HG02610 (cell line): ENCODE results near the gene RNF126.
"Not testable (repeated sequence)": the region's sequence is repeated elsewhere in the genome, so short reads cannot be mapped to it uniquely, and the experiment has no call there.

Experiments
- ATAC-seq: cut with Tn5 transposase; IDR thresholded peaks from one replicate; pipeline ENCODE4 v1.9.1; 2021; ENCODE audit warnings: mild to moderate bottlenecking, moderate library complexity; ENCODE audit not compliant: unreplicated experiment

RNF126 gene

GRCh38 chr19:662962-663681 lies at the start of gene RNF126:
Gene RNF126 (minus strand): TSS chr19:663214. CDS start chr19:663121, 93 bp downstream.
- ATAC-seq: peak; percentile 50

- no peak for ATAC-seq
Measured at GRCh38 chr19:711254-711653, 48.2 kb upstream of the RNF126 start.

- ATAC-seq: no peak
Measured at GRCh38 chr19:710767-711166, 47.8 kb upstream of the RNF126 start.

GRCh38 chr19:709965-710571 lies 47.1 kb upstream of the RNF126 start:
- ATAC-seq: no peak

- no peak for ATAC-seq
Measured at GRCh38 chr19:709196-709964, 46.4 kb upstream of the RNF126 start.

GRCh38 chr19:708154-709143 lies 45.4 kb upstream of the RNF126 start, which contains the start of gene PALM:
Gene PALM (plus strand): TSS chr19:708935. CDS start chr19:709147, 212 bp downstream.
- no peak for ATAC-seq

- ATAC-seq: no peak
Measured at GRCh38 chr19:704447-704741, 41.4 kb upstream of the RNF126 start.

- ATAC-seq: no peak
Measured at GRCh38 chr19:703651-704446, 40.8 kb upstream of the RNF126 start.

GRCh38 chr19:703329-703650 lies 40.3 kb upstream of the RNF126 start:
- ATAC-seq: no peak

- not testable (repeated sequence) for ATAC-seq
Measured at GRCh38 chr19:702847-703246, 39.8 kb upstream of the RNF126 start.

GRCh38 chr19:699885-700284 lies 36.9 kb upstream of the RNF126 start:
- ATAC-seq: not testable (repeated sequence)

- ATAC-seq: not testable (repeated sequence)
Measured at GRCh38 chr19:698529-698928, 35.5 kb upstream of the RNF126 start.

- ATAC-seq: no peak
Measured at GRCh38 chr19:695352-695949, 32.4 kb upstream of the RNF126 start, which contains the start of gene PRSS57. Gene PRSS57 (minus strand): TSS chr19:695452. CDS start chr19:695430, 22 bp downstream.

GRCh38 chr19:694481-695351 lies 31.7 kb upstream of the RNF126 start:
- ATAC-seq: no peak

- no peak for ATAC-seq
Measured at GRCh38 chr19:690203-690602, 27.2 kb upstream of the RNF126 start.

- no peak for ATAC-seq
Measured at GRCh38 chr19:688992-689391, 26.0 kb upstream of the RNF126 start.

GRCh38 chr19:688214-688613 lies 25.2 kb upstream of the RNF126 start:
- no peak for ATAC-seq

GRCh38 chr19:687569-688166 lies 24.7 kb upstream of the RNF126 start:
- no peak for ATAC-seq
